Stimulated activated naive CD4-positive, alpha-beta T cell (primary cell): ENCODE results near the gene HOXB3.

Experiments
- DNase-seq, 6 experiments: peaks; one replicate each; lab custom pipeline; 2025; lab: John Stamatoyannopoulos, UW

HOXB3 gene

DNA sequence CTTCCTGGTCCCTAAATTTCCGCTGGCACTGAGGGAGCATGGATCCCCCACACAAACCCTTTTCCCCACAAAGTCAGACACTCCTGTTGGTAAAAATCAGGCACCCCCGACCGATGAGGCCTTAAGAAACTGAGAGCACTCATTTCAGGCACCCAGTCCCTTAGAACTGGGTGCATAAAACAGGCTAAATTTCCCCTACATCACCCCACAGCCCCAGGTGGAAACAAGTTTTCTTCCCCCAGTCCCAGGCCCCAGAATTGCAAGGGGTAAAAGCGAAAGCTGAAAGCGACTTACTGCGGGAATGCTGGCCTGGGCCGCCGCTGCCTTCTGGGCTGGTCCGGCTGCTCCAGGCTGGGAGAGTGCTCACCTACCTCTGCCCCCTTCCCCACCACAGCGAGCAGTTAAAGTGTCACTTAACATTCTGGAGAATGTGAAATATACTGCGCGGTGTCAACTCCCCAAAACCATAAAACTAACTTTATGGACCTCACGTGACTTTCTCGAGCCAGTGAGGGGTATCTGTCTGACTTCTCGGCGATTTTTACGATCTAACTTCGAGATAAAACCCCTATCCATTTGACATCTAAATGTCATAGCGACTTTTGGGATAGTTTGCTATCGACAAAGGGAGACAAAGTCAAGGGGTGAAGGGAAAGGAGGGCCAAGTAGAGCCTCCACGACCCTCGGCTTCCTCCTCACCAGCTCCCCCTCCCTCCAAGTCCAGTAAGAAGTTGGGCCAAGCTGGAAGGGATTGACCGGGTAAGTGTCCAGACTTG lies at the start of gene HOXB3:
Gene HOXB3, minus strand, starts transcription at position 411 of the 776 bp plus-strand sequence. CDS start 37,767 bp downstream, outside the sequence.
- no peak for DNase-seq

- DNase-seq: no peak
Observed at GRCh38 chr17:48639136-48639535, 49.1 kb upstream of the HOXB3 start.

GRCh38 chr17:48637323-48638260 lies 47.6 kb upstream of the HOXB3 start:
- DNase-seq: no peak

DNA sequence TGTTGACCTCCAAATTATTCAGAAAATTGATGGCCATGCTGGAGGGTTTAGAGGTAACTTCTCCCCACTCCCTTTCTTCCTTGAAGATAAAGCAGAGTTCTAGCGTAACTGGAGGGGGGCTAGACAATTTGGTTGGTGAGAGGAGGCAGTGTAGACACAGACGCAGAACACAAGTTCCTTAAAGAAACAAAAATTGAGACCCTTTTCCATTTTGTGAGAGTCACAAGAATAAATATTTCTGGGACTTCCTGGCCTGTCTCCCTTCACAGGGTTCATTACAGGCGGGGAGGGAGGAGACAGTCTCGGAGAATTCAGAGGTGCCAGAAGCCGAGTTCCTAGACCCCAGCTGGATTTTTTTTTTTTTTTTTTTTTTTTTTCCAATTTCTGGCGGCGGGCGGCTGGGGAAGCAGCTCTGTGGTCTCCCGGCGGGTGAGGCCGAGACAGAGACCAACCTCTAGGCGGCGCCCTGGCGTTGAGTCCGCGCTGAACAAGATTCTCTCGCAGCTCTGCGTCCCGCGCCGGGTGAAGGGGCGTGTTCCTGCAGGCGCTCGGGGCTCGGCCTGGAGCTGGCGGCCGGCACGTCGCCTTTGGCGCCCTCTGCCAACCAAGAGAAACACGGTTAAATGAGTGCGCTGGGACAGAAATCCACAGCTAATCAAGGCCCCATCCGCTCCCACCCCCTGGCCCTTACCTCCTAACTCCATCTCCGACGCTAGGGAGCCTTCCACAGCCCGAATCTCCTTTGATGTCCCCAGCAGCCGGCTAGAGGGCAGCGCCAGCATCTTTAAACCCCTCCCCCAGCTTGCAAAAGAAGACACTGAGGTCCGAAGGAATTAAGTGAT lies 46.4 kb upstream of the HOXB3 start:
- DNase-seq: peak in 5 of 6 experiments; percentile 22 to 50 (median 39)

DNA sequence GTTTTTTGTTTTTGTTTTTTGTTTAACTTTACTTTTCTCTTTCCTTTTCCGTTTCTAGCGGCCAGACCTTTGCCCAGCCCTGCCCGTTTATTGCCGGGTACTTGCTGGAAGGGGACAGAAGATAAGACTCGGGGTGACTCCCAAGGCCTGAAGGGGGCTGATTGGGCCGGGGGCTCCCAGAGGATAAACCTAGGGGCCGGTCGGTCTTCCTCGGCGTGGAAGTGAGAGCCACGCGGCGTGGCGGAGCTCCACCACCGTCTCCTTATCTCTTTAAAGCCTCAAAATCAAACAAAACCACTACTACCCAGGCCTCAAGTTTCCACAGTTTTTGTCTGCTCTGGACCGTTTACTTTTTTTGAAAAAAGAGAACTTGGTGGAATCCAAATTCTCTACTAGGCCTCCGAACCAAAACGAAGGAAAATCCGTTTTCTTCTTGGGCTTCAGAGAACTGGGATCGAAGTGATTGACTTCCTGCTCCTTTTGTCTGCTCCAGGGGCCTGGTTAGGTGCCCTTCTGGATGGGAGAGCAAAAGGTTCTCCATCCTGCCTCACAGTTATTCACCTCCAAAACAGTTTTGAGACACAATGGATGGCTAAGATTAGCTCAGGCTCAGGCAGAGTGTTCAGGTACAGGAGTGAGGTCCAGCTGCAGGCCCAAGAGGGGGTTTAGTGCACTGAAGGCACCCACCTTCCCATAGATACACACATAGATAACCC lies 44.6 kb upstream of the HOXB3 start:
- DNase-seq: no peak

DNA sequence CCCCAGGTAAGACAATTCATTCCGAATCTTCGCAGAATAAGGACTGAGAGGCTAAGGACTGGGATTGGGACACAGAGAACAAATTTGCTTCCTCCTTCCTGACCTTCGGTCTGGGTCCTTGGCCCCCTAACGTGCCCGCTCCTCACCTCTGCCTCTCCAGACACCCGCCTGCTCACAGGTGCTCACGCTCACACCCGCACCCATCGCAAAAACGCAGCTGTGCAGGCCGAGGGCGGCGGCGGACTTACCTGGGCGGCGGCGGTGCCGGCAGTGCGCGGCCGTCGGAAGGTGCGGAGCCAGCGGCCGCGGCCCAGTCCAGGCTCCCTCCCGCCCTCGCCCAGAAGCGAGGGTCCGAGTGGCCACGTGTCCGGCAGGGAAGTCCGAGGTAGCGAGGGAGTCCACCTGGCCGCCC lies 43.2 kb upstream of the HOXB3 start:
- no peak for DNase-seq

- no peak for DNase-seq
Observed at GRCh38 chr17:48632579-48633265, 42.7 kb upstream of the HOXB3 start.

DNA sequence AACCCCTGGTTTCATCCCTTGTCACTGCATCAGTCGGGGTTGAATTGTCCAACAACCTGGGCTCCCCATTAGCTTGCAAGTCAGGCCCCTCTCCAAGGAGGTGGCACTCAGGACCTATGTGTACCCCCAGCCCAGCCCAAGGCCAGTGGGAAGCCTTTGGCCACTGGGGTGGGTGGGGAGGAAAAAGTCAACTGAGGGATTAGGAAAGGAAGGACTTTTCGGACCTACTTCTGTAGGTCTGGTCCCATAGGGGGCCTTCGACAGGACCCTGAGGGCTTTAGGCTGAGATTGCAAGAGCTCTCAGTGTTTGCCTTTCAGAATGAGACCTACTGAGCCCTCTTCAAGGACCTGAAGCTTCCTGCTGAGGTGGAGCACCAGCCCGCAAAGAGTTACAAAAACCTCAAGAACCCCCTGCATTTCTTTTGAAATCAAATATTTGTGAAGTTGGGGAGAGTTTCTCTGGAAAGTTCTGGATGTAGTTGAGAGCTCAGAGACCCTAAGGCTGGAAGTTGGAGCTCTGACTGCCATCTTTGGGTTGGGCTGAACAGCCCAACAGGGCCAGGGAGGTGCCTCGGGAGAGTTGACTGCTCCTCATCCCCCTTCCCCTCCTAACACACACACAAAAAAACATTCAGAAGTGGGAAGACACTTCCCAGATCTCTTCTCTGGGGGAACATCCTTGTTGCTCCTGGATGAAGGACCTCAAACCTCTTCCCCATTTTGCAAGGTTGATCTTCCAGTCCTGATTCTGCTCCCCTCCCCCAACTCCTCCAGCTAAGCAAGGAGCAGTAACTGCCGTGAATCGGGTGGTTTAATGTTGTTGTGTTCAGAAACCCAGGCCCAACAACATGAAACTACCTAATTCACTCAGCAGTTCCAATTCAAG lies 41.9 kb upstream of the HOXB3 start:
- DNase-seq: no peak

GRCh38 chr17:48630925-48631692 lies 41.1 kb upstream of the HOXB3 start:
- no peak for DNase-seq

DNA sequence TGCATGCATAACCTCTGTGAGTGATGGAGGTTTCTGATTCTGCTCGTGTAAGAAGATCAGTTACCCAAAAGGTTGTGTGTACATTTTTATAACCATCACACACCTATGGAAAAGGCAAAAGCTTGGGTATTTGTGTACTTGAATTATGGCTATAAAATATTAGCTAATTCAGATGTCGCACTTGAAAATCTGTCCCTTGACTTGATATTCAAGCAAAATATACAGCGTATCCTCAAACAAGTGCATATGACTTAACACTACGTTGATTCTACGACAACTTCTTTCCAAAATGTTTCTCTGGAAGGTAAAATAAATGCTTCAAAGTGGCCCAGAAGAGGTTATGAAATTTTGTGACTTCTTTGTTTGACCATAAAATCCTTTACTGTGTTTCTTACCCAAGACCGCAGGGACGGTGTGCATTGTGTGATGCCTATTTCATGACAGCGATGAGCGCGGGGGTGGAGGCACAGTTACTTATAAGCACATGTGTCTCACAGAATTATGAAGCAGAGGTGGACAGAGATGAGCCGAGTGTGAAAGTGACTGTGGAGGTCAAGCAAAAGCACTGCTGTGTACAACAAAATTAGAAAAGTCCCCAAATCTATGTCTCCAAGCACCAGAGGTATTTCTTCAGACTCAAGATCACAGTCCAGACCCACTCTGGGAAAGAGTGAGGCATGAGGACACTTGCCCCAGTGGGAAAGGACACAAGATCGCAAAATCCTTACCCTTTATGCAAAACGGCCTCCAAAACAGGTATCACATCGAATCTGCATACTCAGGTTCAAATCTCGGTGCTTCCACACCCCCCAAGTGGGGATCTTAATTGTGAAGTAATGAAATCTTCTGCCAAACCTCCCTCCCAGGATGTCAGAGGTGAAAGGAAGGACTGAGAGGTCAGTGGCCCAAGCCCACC lies 40.2 kb upstream of the HOXB3 start:
- DNase-seq: no peak

GRCh38 chr17:48629411-48629759 lies 39.3 kb upstream of the HOXB3 start:
- DNase-seq: no peak

DNA sequence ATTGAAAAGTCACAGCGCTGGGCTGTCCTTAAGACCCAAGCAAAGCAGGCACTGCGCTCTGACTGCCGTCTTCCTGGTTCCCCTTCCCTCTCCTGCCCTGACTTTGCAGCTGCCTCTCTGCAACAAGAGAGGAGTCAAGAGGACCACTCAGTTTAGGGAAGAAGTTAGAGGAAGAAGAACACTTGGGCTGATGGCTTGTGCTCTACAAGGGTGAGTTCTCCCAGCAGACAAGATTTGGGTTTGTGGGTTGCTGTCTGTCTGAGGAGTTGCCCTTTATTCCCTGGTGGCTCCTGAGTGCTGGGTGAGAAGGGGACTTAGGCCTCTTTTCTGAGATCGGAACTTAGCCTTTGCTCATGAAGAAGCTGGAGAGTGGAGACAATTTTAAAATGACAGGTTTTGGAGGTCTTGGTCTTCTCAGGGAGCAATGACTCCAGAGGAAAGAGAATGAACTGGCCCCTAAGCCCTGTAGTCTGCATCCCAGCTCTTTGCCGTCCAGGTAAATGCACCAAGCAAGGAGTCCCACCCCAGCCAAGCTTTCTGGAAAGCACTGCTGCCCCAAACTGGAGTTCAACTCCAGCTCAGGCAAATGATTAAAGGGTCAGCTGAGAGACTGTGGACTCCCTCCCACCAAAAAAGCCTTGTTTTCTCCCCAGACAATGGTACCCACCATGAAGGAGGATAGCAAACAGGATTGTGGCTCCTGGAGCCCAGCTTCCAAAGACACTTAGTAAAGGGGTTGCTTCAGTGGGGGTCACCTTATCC lies 38.8 kb upstream of the HOXB3 start:
- DNase-seq: no peak

DNA sequence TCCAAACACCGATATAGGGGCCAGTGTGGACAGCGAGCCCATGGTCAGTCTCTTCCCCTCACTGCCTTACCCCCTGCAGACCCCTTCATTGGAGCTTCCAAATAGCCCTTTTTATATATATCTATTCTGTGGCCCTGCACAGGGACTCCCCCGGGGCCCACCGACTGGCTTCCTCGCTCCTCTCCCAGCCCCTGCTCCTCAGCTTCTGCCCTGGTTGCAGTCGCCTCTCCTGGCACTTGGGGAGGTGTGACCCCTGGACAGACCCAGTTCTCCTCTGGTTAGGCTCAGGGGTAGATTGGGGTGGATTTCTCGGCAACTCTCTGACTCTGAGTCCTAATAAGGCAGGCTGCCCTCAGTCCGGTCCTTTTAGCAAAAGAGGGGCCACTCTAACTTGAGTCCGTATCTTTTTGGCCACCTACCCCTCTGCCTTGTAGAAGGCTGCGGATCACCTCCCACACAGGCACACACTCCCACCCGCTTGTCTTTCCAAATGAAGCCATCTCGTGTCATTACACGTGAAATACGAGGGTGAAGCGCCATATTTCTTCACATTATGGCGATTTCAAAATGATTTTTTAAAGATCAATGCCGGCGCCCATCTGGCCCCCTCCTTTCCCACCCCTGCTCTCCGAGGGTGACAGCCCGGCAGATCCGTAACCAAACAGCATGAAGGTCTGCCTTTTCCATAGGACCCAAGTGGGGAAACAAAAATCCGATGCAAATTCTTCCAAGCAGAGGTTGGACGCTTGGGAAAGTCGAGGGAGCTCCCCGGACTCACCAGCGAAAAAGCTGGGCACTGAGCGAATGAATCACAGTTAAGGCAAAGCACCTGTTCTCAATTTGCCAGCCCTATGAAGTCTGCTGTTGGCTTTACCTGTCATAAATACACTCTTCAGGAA lies 37.8 kb upstream of the HOXB3 start:
- DNase-seq: no peak

- no peak for DNase-seq
Observed at GRCh38 chr17:48627118-48627597, 37.1 kb upstream of the HOXB3 start.

GRCh38 chr17:48626245-48627117 lies 36.4 kb upstream of the HOXB3 start, which contains the start of gene HOXB9:
TSS of gene HOXB9 (minus strand) at chr17:48626358. CDS start at chr17:48626269, 89 bp downstream.
- peak in 3 of 6 experiments; percentile 17 to 30 (median 25) for DNase-seq
